ENCODE results near the gene MNT.
A peak's percentile ranks its signal among the peaks of the same experiment; 100 is the strongest.

The MNT gene

GRCh38 chr17:2427215-2427614 lies 26.4 kb upstream of the MNT start:
- H3K27ac ChIP-seq, result no peak overlapping the region
- no peak for TF ChIP-seq CTCF (IDR thresholded peaks at IDR 0.05)
- TF ChIP-seq ZFX (IDR thresholded peaks at IDR 0.05; ENCODE audit: borderline replicate concordance), result no peak

GRCh38 chr17:2423271-2423670 lies 22.4 kb upstream of the MNT start:
- H3K27ac ChIP-seq, result no peak overlapping the region
- TF ChIP-seq CTCF (IDR thresholded peaks at IDR 0.05) (no peak), ZFX (IDR thresholded peaks at IDR 0.05; ENCODE audit: borderline replicate concordance) (no peak)

GRCh38 chr17:2421315-2422147 lies 20.7 kb upstream of the MNT start:
- H3K27ac ChIP-seq, result no peak overlapping the region
- TF ChIP-seq CTCF (IDR thresholded peaks at IDR 0.05) (no peak), ZFX (IDR thresholded peaks at IDR 0.05; ENCODE audit: borderline replicate concordance) (no peak)

- H3K27ac ChIP-seq, result no peak overlapping the region
- TF ChIP-seq CTCF (IDR thresholded peaks at IDR 0.05) (no peak), ZFX (IDR thresholded peaks at IDR 0.05; ENCODE audit: borderline replicate concordance) (no peak)
These were observed 19.3 kb upstream of the MNT start for GRCh38 chr17:2420176-2420575.

GRCh38 chr17:2419486-2419885 lies 18.6 kb upstream of the MNT start:
- TF ChIP-seq ZFX (IDR thresholded peaks at IDR 0.05; ENCODE audit: borderline replicate concordance) (no peak), CTCF (IDR thresholded peaks at IDR 0.05) (no peak)
- no peak overlapping the region for H3K27ac ChIP-seq

- H3K27ac ChIP-seq, result 0 out of 2 replicates have a peak overlapping the region, but pooled peaks have one; percentile 12
- TF ChIP-seq CTCF (IDR thresholded peaks at IDR 0.05) (no peak), ZFX (IDR thresholded peaks at IDR 0.05; ENCODE audit: borderline replicate concordance) (no peak)
These were observed 17.7 kb upstream of the MNT start for GRCh38 chr17:2418572-2418971.

GRCh38 chr17:2416010-2416734 lies 15.3 kb upstream of the MNT start:
- no peak overlapping the region for H3K27ac ChIP-seq
- TF ChIP-seq ZFX (IDR thresholded peaks at IDR 0.05; ENCODE audit: borderline replicate concordance) (no peak), CTCF (IDR thresholded peaks at IDR 0.05) (peak; percentile 97)
